T-cell (primary cell): ENCODE measurements around the gene RNF150. TPM values are rescaled to one million over a fixed set of nuclear protein-coding genes. Genes with fewer than 3 reads are reported as not detected.

ENCODE experiments used
- ATAC-seq, 4 experiments: fragments of 200-7000 bp in 3 of 4; fragments of 150-1000 bp in 1 of 4; cut with Tn5 transposase; replicated peaks in 1 of 4; 1 replicate in 3 of 4; 2 replicates in 1 of 4; pipeline ENCODE4 v1.10.0; 2021; ENCODE audit warnings: moderate library complexity in 3 of 4, mild to moderate bottlenecking in 2 of 4, moderate number of reproducible peaks in 1 of 4
- CTCF ChIA-PET, 2 donors: fragments of 300-600 bp; sonication (Branson Sonifier 250); formaldehyde crosslinking; loops; one replicate each; lab custom pipeline; 2022; ENCODE audit warnings: antibody characterized with exemption in 2 of 2; lab: Charles Lee
- POLR2A ChIA-PET, 2 donors: fragments of 300-600 bp; sonication (Branson Sonifier 250); formaldehyde crosslinking; loops; one replicate each; lab custom pipeline; 2022; ENCODE audit warnings: antibody characterized with exemption in 2 of 2; lab: Charles Lee
- DNase-seq, 35 experiments: peaks; one replicate each; pipeline versions ENCODE4 v3.0.0 to v3.0.0-alpha.2; 2013 to 2023
- H3K27ac ChIP-seq: one replicate; pipeline ENCODE4 v1.5.1; 2013; ENCODE audit warnings: low read length
- H3K27me3 ChIP-seq, 2 experiments: replicated peaks in 1 of 2; 1 replicate in 1 of 2; 2 replicates in 1 of 2; pipeline versions ENCODE4 v1.6.1 to v1.7.0; 2013; ENCODE audit warnings: low read length in 1 of 2, mixed read lengths in 1 of 2; ENCODE audit not compliant: control insufficient read depth in 2 of 2, insufficient read depth in 2 of 2; ENCODE audit errors: extremely low read depth in 1 of 2
- H3K36me3 ChIP-seq, 2 donors: 1 replicate in 1 of 2; 2 replicates in 1 of 2; pipeline versions ENCODE4 v1.6.1 to v1.7.0; 2013; ENCODE audit warnings: low read length in 1 of 2; ENCODE audit not compliant: control insufficient read depth in 2 of 2, insufficient read depth in 1 of 2; ENCODE audit errors: extremely low read depth in 1 of 2
- H3K4me1 ChIP-seq, 2 experiments: 1 replicate in 1 of 2; 2 replicates in 1 of 2; pipeline versions ENCODE4 v1.6.1 to v1.7.0; 2013; ENCODE audit warnings: low read length in 2 of 2, mixed read lengths in 1 of 2; ENCODE audit not compliant: insufficient read depth in 2 of 2, control insufficient read depth in 1 of 2; ENCODE audit errors: extremely low read depth in 1 of 2
- H3K4me3 ChIP-seq, 2 donors: 1 replicate in 1 of 2; 2 replicates in 1 of 2; pipeline versions ENCODE4 v1.5.1 to v1.7.0; 2013; ENCODE audit warnings: mild to moderate bottlenecking in 2 of 2, low read length in 1 of 2, moderate library complexity in 1 of 2; ENCODE audit not compliant: control insufficient read depth in 1 of 2; ENCODE audit errors: extremely low read depth in 1 of 2
- H3K9me3 ChIP-seq: 2 replicates; pipeline ENCODE4 v1.7.0; 2013
- H3K27ac Mint-ChIP-seq, 2 donors: one replicate each; pipeline ENCODE4 v1.8.0; 2020 to 2021; ENCODE audit warnings: mild to moderate bottlenecking in 2 of 2, mixed read lengths in 2 of 2
- H3K27me3 Mint-ChIP-seq, 2 donors: one replicate each; pipeline ENCODE4 v1.8.0; 2021 to 2022; ENCODE audit warnings: mixed read lengths in 2 of 2
- H3K36me3 Mint-ChIP-seq: one replicate; pipeline ENCODE4 v1.8.0; 2021; ENCODE audit warnings: mixed read lengths
- H3K4me1 Mint-ChIP-seq, 3 donors: one replicate each; pipeline ENCODE4 v1.8.0; 2020 to 2022; ENCODE audit warnings: mixed read lengths in 3 of 3, mild to moderate bottlenecking in 1 of 3
- H3K4me3 Mint-ChIP-seq, 3 donors: one replicate each; pipeline ENCODE4 v1.8.0; 2020 to 2022; ENCODE audit warnings: mild to moderate bottlenecking in 3 of 3, mixed read lengths in 3 of 3, moderate library complexity in 3 of 3
- H3K9me3 Mint-ChIP-seq, 3 donors: one replicate each; pipeline ENCODE4 v1.8.0; 2020 to 2022; ENCODE audit warnings: mixed read lengths in 3 of 3
- WGBS: methylation state at CpG from one replicate; pipeline ENCODE4 v1.1.5; 2013; ENCODE audit warnings: missing lambda C conversion rate; ENCODE audit not compliant: insufficient coverage; 5-methylcytosine and 5-hydroxymethylcytosine counted together
- total RNA-seq, 35 experiments: library from RNA in 6 of 35; stranded (reverse) in 6 of 35; fragments of 120-200 nt in 1 of 35; gene quantifications; one replicate each; pipeline versions ENCODE4 v1.2.1 to v1.2.4 and lab custom pipeline; 2013 to 2026

The RNF150 gene
- total RNA-seq, 5 donors from 2014 or later (not counting 1 experiment from before 2014, with no cell fraction given), result 0.09 to 0.35 (median 0.30) TPM; not detected in 2

- H3K9me3 Mint-ChIP-seq, result no peaks in the 10 kb centered on the region
- Histone ChIP-seq H3K4me1 (no peaks in the 10 kb centered on the region), H3K36me3 (no peaks in the 10 kb centered on the region), H3K9me3 (no peaks in the 10 kb centered on the region), H3K27ac (no peak overlapping the region), H3K27me3 (no peaks in the 10 kb centered on the region), H3K4me3 (no peak overlapping the region)
- ChIA-PET POLR2A (interaction anchor here in 1 of 2 donors (0.7 kb wide), 1 partner anchor 107 kb away, joined by 4 read pairs; no protein-coding TSS in a partner anchor), CTCF (interaction anchor here in 1 of 2 donors (1.1 kb wide), 1 partner anchor 10 kb away, joined by 3 read pairs; no protein-coding TSS in a partner anchor)
- peaks cover 16 to 19% of the 10 kb centered on the region in 2 donors for H3K27me3 Mint-ChIP-seq
- ATAC-seq, result no peak
- H3K36me3 Mint-ChIP-seq, result no peaks in the 10 kb centered on the region
- no peaks in the 10 kb centered on the region for H3K4me1 Mint-ChIP-seq
- no peak overlapping the region for H3K4me3 Mint-ChIP-seq
- DNase-seq, result no peak
- no peak overlapping the region for H3K27ac Mint-ChIP-seq
- WGBS, result 80% methylated on average over 1 of the region's 1 CpG
Observed at GRCh38 chr4:140849526-140849925, 283.7 kb downstream of the RNF150 start.

GRCh38 chr4:140846736-140847135 lies 286.5 kb downstream of the RNF150 start:
- DNase-seq (no peak), ATAC-seq (no peak)
- POLR2A ChIA-PET, result no interaction called here
- Histone ChIP-seq H3K27me3 (no peaks in the 10 kb centered on the region), H3K27ac (no peak overlapping the region), H3K4me1 (no peaks in the 10 kb centered on the region), H3K36me3 (no peaks in the 10 kb centered on the region), H3K9me3 (no peaks in the 10 kb centered on the region), H3K4me3 (no peak overlapping the region)
- Mint-ChIP-seq H3K36me3 (no peaks in the 10 kb centered on the region), H3K4me3 (no peak overlapping the region), H3K27ac (no peak overlapping the region), H3K27me3 (peaks cover 11 to 13% of the 10 kb centered on the region in 2 donors), H3K9me3 (no peaks in the 10 kb centered on the region), H3K4me1 (no peaks in the 10 kb centered on the region)
- CTCF ChIA-PET, result no interaction called here

GRCh38 chr4:140844061-140844460 lies 289.2 kb downstream of the RNF150 start:
- no peaks in the 10 kb centered on the region for H3K4me1 ChIP-seq
- no peak overlapping the region for H3K27ac Mint-ChIP-seq
- CTCF ChIA-PET, result interaction anchor here in 1 of 2 donors (0.8 kb wide), 1 partner anchor 15 kb away, joined by 3 read pairs; no protein-coding TSS in a partner anchor
- H3K4me3 ChIP-seq, result no peak overlapping the region
- no CpG with 5 or more reads among the region's 1 CpG for WGBS
- no peaks in the 10 kb centered on the region for H3K36me3 Mint-ChIP-seq
- H3K9me3 ChIP-seq, result no peaks in the 10 kb centered on the region
- no peaks in the 10 kb centered on the region for H3K36me3 ChIP-seq
- H3K4me3 Mint-ChIP-seq, result no peak overlapping the region
- POLR2A ChIA-PET, result no interaction called here
- H3K9me3 Mint-ChIP-seq, result no peaks in the 10 kb centered on the region
- H3K27me3 ChIP-seq, result no peaks in the 10 kb centered on the region
- no peak overlapping the region for H3K27ac ChIP-seq
- ATAC-seq (no peak), DNase-seq (no peak)
- peaks cover 7 to 10% of the 10 kb centered on the region in 2 donors for H3K27me3 Mint-ChIP-seq
- no peaks in the 10 kb centered on the region for H3K4me1 Mint-ChIP-seq

- Mint-ChIP-seq H3K4me3 (no peak overlapping the region), H3K27me3 (peaks cover 3 to 7% of the 10 kb centered on the region in 2 donors), H3K9me3 (no peaks in the 10 kb centered on the region), H3K4me1 (no peaks in the 10 kb centered on the region), H3K36me3 (no peaks in the 10 kb centered on the region), H3K27ac (no peak overlapping the region)
- no peaks in the 10 kb centered on the region for H3K27me3 ChIP-seq
- H3K4me1 ChIP-seq, result no peaks in the 10 kb centered on the region
- H3K9me3 ChIP-seq, result no peaks in the 10 kb centered on the region
- no peak for ATAC-seq
- no peak for DNase-seq
- no peak overlapping the region for H3K27ac ChIP-seq
- H3K4me3 ChIP-seq, result no peak overlapping the region
- ChIA-PET POLR2A (no interaction called here), CTCF (no interaction called here)
- WGBS, result no CpG with 5 or more reads among the region's 2 CpGs
- H3K36me3 ChIP-seq, result no peaks in the 10 kb centered on the region
Observed at GRCh38 chr4:140841186-140841585, 292.1 kb downstream of the RNF150 start.

GRCh38 chr4:140839888-140840790 lies 293.1 kb downstream of the RNF150 start:
- Histone ChIP-seq H3K27me3 (no peaks in the 10 kb centered on the region), H3K4me3 (no peak overlapping the region), H3K36me3 (no peaks in the 10 kb centered on the region), H3K27ac (no peak overlapping the region), H3K4me1 (no peaks in the 10 kb centered on the region), H3K9me3 (no peaks in the 10 kb centered on the region)
- ChIA-PET CTCF (interaction anchor here in 1 of 2 donors (0.7 kb wide), 1 partner anchor 1213 kb away, joined by 3 read pairs; no protein-coding TSS in a partner anchor), POLR2A (interaction anchor here in 1 of 2 donors (0.6 to 0.7 kb wide), 2 partner anchors 8 to 130 kb away, joined by 3 read pairs; no protein-coding TSS in a partner anchor)
- ATAC-seq (no peak), DNase-seq (no peak)
- Mint-ChIP-seq H3K36me3 (no peaks in the 10 kb centered on the region), H3K4me3 (no peak overlapping the region), H3K9me3 (no peaks in the 10 kb centered on the region), H3K27me3 (peaks cover 3 to 4% of the 10 kb centered on the region in 2 donors), H3K27ac (no peak overlapping the region), H3K4me1 (no peaks in the 10 kb centered on the region)
- WGBS, result 86% methylated on average over 1 of the region's 4 CpGs

- H3K36me3 ChIP-seq, result no peaks in the 10 kb centered on the region
- ATAC-seq, result no peak
- ChIA-PET CTCF (no interaction called here), POLR2A (no interaction called here)
- Mint-ChIP-seq H3K27me3 (peaks cover 3 to 4% of the 10 kb centered on the region in 2 donors), H3K27ac (no peak overlapping the region), H3K36me3 (no peaks in the 10 kb centered on the region), H3K4me3 (no peak overlapping the region), H3K4me1 (no peaks in the 10 kb centered on the region), H3K9me3 (no peaks in the 10 kb centered on the region)
- H3K27me3 ChIP-seq, result no peaks in the 10 kb centered on the region
- 97% methylated on average over 4 of the region's 4 CpGs for WGBS
- DNase-seq, result no peak
- no peak overlapping the region for H3K27ac ChIP-seq
- H3K4me3 ChIP-seq, result no peak overlapping the region
- no peaks in the 10 kb centered on the region for H3K4me1 ChIP-seq
- no peaks in the 10 kb centered on the region for H3K9me3 ChIP-seq
Observed at GRCh38 chr4:140839406-140839805, 293.9 kb downstream of the RNF150 start.
